Endodermal cell (in vitro differentiated cells): Measurements from ENCODE around the gene ZNF319. TPM values are rescaled to one million over a fixed set of nuclear protein-coding genes. Genes with fewer than 3 reads are reported as not detected.

Experiments used
- DNase-seq: peaks from one replicate; pipeline ENCODE4 v3.0.0-alpha.2; 2017
- H3K27ac ChIP-seq: 2 replicates; pipeline ENCODE4 v1.5.1; 2013; ENCODE audit warnings: mild to moderate bottlenecking, low read depth, low read length, moderate library complexity
- H3K27me3 ChIP-seq: 2 replicates; pipeline ENCODE4 v1.6.1; 2013; ENCODE audit warnings: mild to moderate bottlenecking, low read length, moderate library complexity; ENCODE audit not compliant: insufficient read depth, control insufficient read depth, poor library complexity, severe bottlenecking
- H3K36me3 ChIP-seq: 2 replicates; pipeline ENCODE4 v1.7.0; 2013; ENCODE audit warnings: mild to moderate bottlenecking, low read length, moderate library complexity; ENCODE audit not compliant: control insufficient read depth, insufficient read depth
- H3K4me1 ChIP-seq: one replicate; pipeline ENCODE4 v1.7.0; 2013; ENCODE audit warnings: low read length; ENCODE audit not compliant: control insufficient read depth, insufficient read depth
- H3K4me3 ChIP-seq: 2 replicates; pipeline ENCODE4 v1.5.1; 2013; ENCODE audit warnings: mild to moderate bottlenecking, low read length, moderate library complexity
- H3K9ac ChIP-seq: 2 replicates; pipeline ENCODE4 v1.6.1; 2013; ENCODE audit warnings: mild to moderate bottlenecking, low read length, moderate library complexity; ENCODE audit not compliant: poor library complexity, severe bottlenecking; ENCODE audit errors: extremely low read depth
- H3K9me3 ChIP-seq: 2 replicates; pipeline ENCODE4 v1.6.1; 2013; ENCODE audit warnings: mild to moderate bottlenecking, low read length, moderate library complexity; ENCODE audit not compliant: control insufficient read depth
- H3K27ac Mint-ChIP-seq: 2 replicates; pipeline ENCODE4 v1.8.0; 2020; ENCODE audit warnings: mixed read lengths
- H3K27me3 Mint-ChIP-seq: 2 replicates; pipeline ENCODE4 v1.8.0; 2021; ENCODE audit warnings: mild to moderate bottlenecking, mixed read lengths; ENCODE audit not compliant: insufficient read depth
- H3K36me3 Mint-ChIP-seq: 2 replicates; pipeline ENCODE4 v1.8.0; 2020; ENCODE audit warnings: low read depth, mixed read lengths
- H3K4me1 Mint-ChIP-seq: 2 replicates; pipeline ENCODE4 v1.8.0; 2020; ENCODE audit warnings: mixed read lengths
- H3K4me3 Mint-ChIP-seq: 2 replicates; pipeline ENCODE4 v1.8.0; 2020; ENCODE audit warnings: mild to moderate bottlenecking, moderate library complexity, mixed read lengths
- H3K9me3 Mint-ChIP-seq: 2 replicates; pipeline ENCODE4 v1.8.0; 2020; ENCODE audit warnings: mild to moderate bottlenecking, mixed read lengths
- WGBS, 2 experiments: methylation state at CpG; one replicate each; pipeline versions ENCODE4 v1.1.5 to v1.1.7; 2013; ENCODE audit warnings: missing lambda C conversion rate in 2 of 2, mixed read lengths in 1 of 2; ENCODE audit not compliant: insufficient coverage in 1 of 2, insufficient read length in 1 of 2; 5-methylcytosine and 5-hydroxymethylcytosine counted together
- total RNA-seq, 2 donors: library from RNA; stranded (reverse); fragmentation: NEBNext Ultra II Directional in 1 of 2; extraction: Animal tissue kit (Norgen Biotek cat#: 25700) in 1 of 2; gene quantifications; 2 replicates in 1 of 2; 3 replicates in 1 of 2; pipeline ENCODE4 v1.2.1, GENCODE V29; 2021
- TF ChIP-seq, protein P1 (sequence below): fragments of 200-600 bp; sonication (generic); conservative IDR thresholded peaks from 2 replicates; pipeline ENCODE4 v1.5.0; 2021; ENCODE audit warnings: antibody characterized with exemption, mild to moderate bottlenecking

ZNF319 gene
- total RNA-seq, 2 donors from 2014 or later: 9.8 to 10.8 TPM

DNA sequence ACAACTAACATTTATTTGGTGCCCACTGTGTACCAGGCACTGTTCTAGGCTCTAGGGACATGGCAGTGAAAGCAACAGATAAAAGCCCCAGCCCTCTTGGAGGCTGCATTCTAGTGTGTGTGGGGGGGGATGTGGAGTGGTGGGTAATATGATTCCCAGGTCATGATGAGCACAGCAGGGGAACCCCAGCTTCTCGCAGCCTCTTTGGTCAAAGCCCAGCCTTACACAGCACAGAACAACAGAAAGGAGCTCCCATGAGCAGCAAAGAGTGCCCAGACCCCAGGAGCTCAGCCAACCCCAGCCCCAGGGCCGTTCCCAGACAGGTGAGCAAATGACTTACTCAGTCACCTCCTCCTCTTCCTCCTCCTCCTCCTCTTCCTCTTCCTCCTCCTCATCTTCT lies 51.5 kb downstream of the ZNF319 start:
- no peak overlapping the region for H3K4me3 Mint-ChIP-seq
- H3K4me1 Mint-ChIP-seq: peaks cover 6% of the 10 kb centered on the region
- TF ChIP-seq, protein P1, sequence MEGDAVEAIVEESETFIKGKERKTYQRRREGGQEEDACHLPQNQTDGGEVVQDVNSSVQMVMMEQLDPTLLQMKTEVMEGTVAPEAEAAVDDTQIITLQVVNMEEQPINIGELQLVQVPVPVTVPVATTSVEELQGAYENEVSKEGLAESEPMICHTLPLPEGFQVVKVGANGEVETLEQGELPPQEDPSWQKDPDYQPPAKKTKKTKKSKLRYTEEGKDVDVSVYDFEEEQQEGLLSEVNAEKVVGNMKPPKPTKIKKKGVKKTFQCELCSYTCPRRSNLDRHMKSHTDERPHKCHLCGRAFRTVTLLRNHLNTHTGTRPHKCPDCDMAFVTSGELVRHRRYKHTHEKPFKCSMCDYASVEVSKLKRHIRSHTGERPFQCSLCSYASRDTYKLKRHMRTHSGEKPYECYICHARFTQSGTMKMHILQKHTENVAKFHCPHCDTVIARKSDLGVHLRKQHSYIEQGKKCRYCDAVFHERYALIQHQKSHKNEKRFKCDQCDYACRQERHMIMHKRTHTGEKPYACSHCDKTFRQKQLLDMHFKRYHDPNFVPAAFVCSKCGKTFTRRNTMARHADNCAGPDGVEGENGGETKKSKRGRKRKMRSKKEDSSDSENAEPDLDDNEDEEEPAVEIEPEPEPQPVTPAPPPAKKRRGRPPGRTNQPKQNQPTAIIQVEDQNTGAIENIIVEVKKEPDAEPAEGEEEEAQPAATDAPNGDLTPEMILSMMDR: no peak
- no peaks in the 10 kb centered on the region for H3K9me3 Mint-ChIP-seq
- H3K27ac Mint-ChIP-seq: no peak overlapping the region
- H3K4me3 ChIP-seq: no peak overlapping the region
- no peaks in the 10 kb centered on the region for H3K4me1 ChIP-seq
- whole genome bisulfite sequencing, 2 experiments: 35% methylated on average over 2 of the region's 2 CpGs; no CpG with 5 or more reads in 1 of the 2 experiments
- H3K36me3 ChIP-seq: no peaks in the 10 kb centered on the region
- H3K9me3 ChIP-seq: no peaks in the 10 kb centered on the region
- no peaks in the 10 kb centered on the region for H3K27me3 Mint-ChIP-seq
- H3K9ac ChIP-seq: no peak overlapping the region
- no peaks in the 10 kb centered on the region for H3K36me3 Mint-ChIP-seq
- no peak overlapping the region for H3K27ac ChIP-seq
- no peaks in the 10 kb centered on the region for H3K27me3 ChIP-seq
- DNase-seq: peak; percentile 65

DNA sequence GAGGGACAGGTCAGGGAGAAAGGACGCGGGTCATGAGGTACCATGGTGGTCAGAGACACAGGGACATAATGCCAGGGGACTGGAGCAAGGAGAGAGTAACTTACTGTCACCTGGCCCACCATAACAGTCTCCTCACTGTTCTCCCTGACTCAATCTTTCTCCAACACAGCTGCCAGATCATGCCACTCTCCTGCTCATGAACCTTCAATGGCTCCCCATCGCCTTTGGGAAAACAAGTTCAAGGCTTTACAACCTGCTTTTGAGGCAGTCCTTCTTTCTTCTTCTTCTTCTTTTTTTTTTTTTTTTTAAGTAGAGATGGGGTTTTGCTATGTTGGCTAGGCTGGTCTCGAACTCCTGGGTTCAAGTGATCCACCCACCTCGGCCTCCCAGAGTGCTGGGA lies 52.4 kb downstream of the ZNF319 start:
- no peaks in the 10 kb centered on the region for H3K9me3 Mint-ChIP-seq
- no peak overlapping the region for H3K27ac Mint-ChIP-seq
- Histone ChIP-seq H3K9me3 (no peaks in the 10 kb centered on the region), H3K27ac (no peak overlapping the region), H3K4me3 (no peak overlapping the region), H3K9ac (no peak overlapping the region), H3K36me3 (no peaks in the 10 kb centered on the region), H3K4me1 (no peaks in the 10 kb centered on the region), H3K27me3 (no peaks in the 10 kb centered on the region)
- TF ChIP-seq, protein P1: no peak
- peaks cover 6% of the 10 kb centered on the region for H3K4me1 Mint-ChIP-seq
- WGBS, 2 experiments: 89 to 96% methylated on average over 4 to 5 of the region's 5 CpGs
- H3K27me3 Mint-ChIP-seq: no peaks in the 10 kb centered on the region
- DNase-seq: no peak
- no peak overlapping the region for H3K4me3 Mint-ChIP-seq
- no peaks in the 10 kb centered on the region for H3K36me3 Mint-ChIP-seq

DNA sequence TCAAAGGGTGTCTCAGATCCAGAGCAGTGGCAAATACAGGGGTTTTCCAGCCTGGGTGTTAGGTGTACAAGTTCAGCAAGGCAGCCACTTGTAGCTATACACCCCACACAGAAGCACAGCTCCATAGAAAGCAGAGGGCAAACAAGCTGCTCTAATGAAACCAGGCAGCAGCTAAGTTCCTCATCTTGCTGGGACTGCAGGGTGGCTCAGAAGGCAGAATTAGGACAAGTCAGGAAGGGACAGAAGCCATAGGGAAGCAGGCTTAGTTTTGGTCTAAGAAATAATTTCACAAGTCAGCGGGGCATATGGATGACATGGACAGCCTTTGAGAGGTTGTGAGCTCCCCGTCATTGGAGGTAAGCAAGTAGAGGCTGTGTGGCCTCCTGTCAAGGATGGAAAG lies 53.2 kb downstream of the ZNF319 start:
- no peak for DNase-seq
- Histone ChIP-seq H3K4me1 (no peaks in the 10 kb centered on the region), H3K4me3 (no peak overlapping the region), H3K27ac (no peak overlapping the region), H3K9ac (no peak overlapping the region), H3K9me3 (no peaks in the 10 kb centered on the region), H3K27me3 (no peaks in the 10 kb centered on the region), H3K36me3 (no peaks in the 10 kb centered on the region)
- no peak overlapping the region for H3K27ac Mint-ChIP-seq
- WGBS, 2 experiments: 90 to 96% methylated on average over 2 of the region's 2 CpGs
- H3K4me3 Mint-ChIP-seq: no peak overlapping the region
- no peaks in the 10 kb centered on the region for H3K27me3 Mint-ChIP-seq
- peaks cover 6% of the 10 kb centered on the region for H3K4me1 Mint-ChIP-seq
- no peaks in the 10 kb centered on the region for H3K9me3 Mint-ChIP-seq
- TF ChIP-seq, protein P1: no peak
- no peaks in the 10 kb centered on the region for H3K36me3 Mint-ChIP-seq
